LNCaP clone FGC (cell line): ENCODE data around the gene RHOBTB1.

ENCODE experiments used
- DNase-seq: peaks from one replicate; pipeline ENCODE4 v3.0.0-alpha.2; 2011; ENCODE audit warnings: low read depth
- H3K4me3 ChIP-seq: 2 replicates; pipeline ENCODE4 v1.5.1; 2011; ENCODE audit warnings: mild to moderate bottlenecking, low read depth, low read length, control low read depth
- CTCF ChIP-seq: IDR thresholded peaks from 2 replicates; pipeline ENCODE4 v1.5.1; 2012; ENCODE audit warnings: mild to moderate bottlenecking; ENCODE audit not compliant: control insufficient read depth, insufficient read depth; ENCODE audit errors: extremely low read depth

Gene RHOBTB1

DNA sequence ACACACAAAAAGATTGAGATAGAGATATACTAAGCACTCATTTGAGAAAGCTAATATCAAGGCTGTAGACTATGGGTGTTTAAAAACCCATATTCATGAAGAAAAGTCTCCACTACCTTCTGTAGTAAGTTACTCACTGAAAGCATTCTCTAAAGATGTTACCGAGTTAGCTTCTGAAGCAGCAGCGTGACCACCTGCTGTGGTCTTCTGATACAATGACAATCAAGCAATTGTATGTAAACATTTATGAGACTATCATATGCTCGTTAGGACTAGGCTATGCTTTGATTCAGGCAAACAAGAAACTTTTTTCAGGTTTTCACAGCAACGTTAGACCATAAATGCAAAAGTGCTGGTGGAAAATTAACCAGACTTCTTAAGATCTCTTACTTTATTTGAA lies 11.2 kb downstream of the RHOBTB1 start:
- H3K4me3 ChIP-seq = no peak overlapping the region
- TF ChIP-seq CTCF = no peak
- no peak for DNase-seq

DNA sequence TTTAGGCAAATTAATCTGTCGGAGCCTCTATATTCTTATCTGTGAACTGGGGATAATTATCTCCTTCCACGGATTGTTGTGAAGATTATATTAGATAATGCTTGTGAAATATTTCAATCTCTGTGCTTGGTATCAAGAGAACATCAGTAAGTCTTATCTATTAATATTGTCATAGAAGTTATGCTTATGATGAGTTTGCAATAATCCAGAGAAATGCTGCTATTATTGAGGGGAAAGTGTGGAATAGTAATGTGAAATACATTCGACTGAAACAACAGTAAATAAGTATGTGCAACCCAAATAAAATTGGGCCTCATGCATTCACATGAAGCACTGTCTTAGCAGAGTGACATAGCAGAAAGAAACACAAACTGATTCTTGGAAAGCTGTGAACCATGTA lies 13.7 kb downstream of the RHOBTB1 start:
- DNase-seq = no peak
- TF ChIP-seq CTCF = no peak
- H3K4me3 ChIP-seq = no peak overlapping the region

DNA sequence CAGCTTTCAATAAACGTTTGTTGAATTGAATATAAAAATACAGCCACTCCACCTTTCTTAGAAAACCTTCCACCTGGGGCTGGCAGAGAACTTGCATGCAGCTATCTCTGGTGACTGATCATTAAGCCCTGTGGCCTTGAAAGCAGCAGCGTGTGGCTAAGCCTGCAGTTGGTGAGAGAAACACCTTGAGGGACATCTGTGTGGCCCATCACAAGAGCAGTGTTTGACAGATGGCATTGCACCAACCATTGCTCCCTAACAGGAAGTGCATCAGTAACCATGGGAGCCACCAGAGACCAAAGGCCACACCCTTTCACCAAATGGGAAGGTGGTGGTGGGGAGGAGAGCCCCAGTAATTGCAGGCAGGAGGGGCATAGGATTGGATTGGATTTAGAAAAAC lies 22.4 kb downstream of the RHOBTB1 start:
- DNase-seq = no peak
- TF ChIP-seq CTCF = no peak
- H3K4me3 ChIP-seq = no peak overlapping the region

- DNase-seq = no peak
- no peak overlapping the region for H3K4me3 ChIP-seq
- TF ChIP-seq CTCF = no peak
Observed at GRCh38 chr10:60920479-60920878, 23.5 kb downstream of the RHOBTB1 start.

DNA sequence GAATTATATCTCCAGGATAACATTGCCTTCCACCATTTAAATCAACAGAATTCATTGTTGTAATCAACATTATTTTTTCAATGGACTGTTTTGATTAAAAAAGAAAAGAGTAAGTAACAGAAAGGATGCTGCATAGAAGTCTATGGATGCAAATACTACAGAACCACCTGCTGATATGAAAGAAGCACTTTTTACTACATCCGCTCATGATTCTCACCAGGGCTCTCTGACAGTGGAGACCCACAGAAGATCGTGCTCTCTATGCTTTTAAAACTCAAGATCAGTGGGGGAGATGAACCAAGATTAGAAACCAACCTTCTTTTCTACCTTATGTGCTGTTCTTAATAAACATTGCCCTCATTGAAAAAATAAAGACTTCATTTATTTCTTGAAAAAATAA lies 24.4 kb downstream of the RHOBTB1 start:
- H3K4me3 ChIP-seq = no peak overlapping the region
- DNase-seq = no peak
- no peak for TF ChIP-seq CTCF

DNA sequence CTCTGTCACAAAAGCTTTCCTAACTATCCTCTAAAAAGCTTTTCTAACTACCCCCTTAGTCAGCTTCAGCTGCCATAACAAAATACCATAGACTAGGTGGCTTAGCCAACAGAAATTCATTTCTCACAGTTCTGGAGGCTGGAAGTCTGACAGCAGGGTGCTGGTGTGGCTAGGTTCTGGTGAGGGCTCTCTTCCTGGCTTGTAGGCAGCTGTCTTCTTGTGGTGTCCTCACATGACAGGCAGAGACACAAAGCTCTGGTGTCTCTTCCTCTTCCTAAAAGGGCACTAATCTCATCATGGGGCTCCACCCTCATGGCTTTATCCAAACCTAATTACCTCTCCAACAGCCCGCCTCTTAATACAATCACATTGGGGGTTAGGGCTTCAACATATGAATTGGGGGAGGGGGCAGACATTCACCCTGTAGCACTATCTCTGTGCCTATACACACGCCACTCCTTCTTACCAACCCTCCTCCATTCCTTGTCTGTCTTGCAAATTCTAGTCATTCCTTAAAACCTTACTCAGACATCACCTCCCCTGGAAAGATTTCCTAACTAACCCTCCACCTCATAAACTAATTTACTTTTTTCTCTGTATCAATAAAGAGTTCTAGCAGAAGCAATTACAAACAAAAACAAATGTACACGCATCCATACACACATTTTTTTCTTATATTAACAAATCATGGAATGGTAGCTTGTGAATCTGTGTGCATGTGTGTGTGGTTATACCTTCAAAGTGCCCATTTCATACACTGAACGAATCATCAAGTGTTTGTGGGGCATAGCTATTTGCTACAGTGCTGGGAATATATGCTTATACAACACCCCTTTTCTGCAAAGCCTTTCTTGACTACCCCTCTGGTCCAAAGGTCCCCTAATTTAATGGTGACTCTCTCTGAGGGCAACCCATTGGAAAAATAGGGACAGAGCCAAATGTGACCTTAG lies 26.4 kb downstream of the RHOBTB1 start:
- TF ChIP-seq CTCF = no peak
- no peak overlapping the region for H3K4me3 ChIP-seq
- no peak for DNase-seq

DNA sequence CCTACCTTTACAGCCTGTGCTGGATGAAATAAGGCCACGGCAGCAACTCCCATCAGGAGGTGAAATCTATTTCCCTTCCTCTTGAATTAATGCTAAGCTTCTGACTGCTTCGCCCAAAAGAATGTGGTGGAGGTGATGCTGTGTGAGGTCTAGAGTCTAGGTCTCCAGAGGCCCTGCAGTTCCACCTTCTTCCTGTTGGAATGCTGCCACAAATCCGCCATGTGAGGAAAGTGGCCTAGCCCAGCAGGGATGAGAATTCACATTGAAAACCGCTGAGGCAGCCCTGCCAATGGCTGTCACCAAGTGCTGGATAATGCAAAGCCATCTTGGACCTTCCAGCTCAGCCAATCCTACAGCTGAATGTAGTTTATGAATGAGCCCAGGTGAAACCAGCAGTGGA lies 28.0 kb downstream of the RHOBTB1 start:
- DNase-seq = no peak
- H3K4me3 ChIP-seq = no peak overlapping the region
- no peak for TF ChIP-seq CTCF
